Activated naive CD8-positive, alpha-beta T cell treated with anti-CD3 and anti-CD28 coated beads, Interleukin-2, amount 10 ng/mL, durations not matched to agents 7 days and 5 days (primary cell): ENCODE results near the gene PANX1. TPM values are rescaled to one million over a fixed set of nuclear protein-coding genes. Genes with fewer than 3 reads are reported as not detected.
"Not testable (repeated sequence)": the region's sequence is repeated elsewhere in the genome, so short reads cannot be mapped to it uniquely, and the experiment has no call there.

Experiments
- ATAC-seq: fragments of 150-1000 bp; cut with Tn5 transposase; one replicate; pipeline ENCODE4 v1.10.0; 2021; ENCODE audit warnings: low read depth, moderate library complexity
- POLR2A ChIA-PET: fragments of 350-600 bp; sonication (Branson Sonifier 250); formaldehyde crosslinking; loops from one replicate; lab custom pipeline; 2021; ENCODE audit warnings: antibody characterized with exemption; lab: Charles Lee
- DNase-seq: peaks from one replicate; pipeline ENCODE4 v3.0.0; 2021
- H3K27ac Mint-ChIP-seq: one replicate; pipeline ENCODE4 v1.8.0; 2022; ENCODE audit warnings: mild to moderate bottlenecking, mixed read lengths
- H3K27me3 Mint-ChIP-seq: one replicate; pipeline ENCODE4 v1.8.0; 2022; ENCODE audit warnings: mild to moderate bottlenecking, moderate library complexity, mixed read lengths
- H3K36me3 Mint-ChIP-seq: one replicate; pipeline ENCODE4 v1.8.0; 2021; ENCODE audit warnings: mild to moderate bottlenecking, mixed read lengths
- H3K4me1 Mint-ChIP-seq: one replicate; pipeline ENCODE4 v1.8.0; 2021; ENCODE audit warnings: mixed read lengths
- H3K4me3 Mint-ChIP-seq: one replicate; pipeline ENCODE4 v1.8.0; 2022; ENCODE audit warnings: mild to moderate bottlenecking, moderate library complexity, mixed read lengths
- H3K9me3 Mint-ChIP-seq: one replicate; pipeline ENCODE4 v1.8.0; 2021; ENCODE audit warnings: mixed read lengths
- total RNA-seq, 2 experiments: library from RNA; stranded (reverse); gene quantifications; one replicate each; pipeline ENCODE4 v1.2.3, GENCODE V29; 2021

The PANX1 gene
- total RNA-seq, 2 experiments from 2014 or later, result 9.4 to 9.8 TPM

- no peak overlapping the region for H3K27ac Mint-ChIP-seq
- DNase-seq (no peak), ATAC-seq (peak; percentile 84)
- peak overlapping the region; percentile 36 for H3K4me3 Mint-ChIP-seq
- no peaks in the 10 kb centered on the region for H3K27me3 Mint-ChIP-seq
- POLR2A ChIA-PET, result no interaction called here
- no peaks in the 10 kb centered on the region for H3K9me3 Mint-ChIP-seq
- H3K4me1 Mint-ChIP-seq, result peaks cover 31% of the 10 kb centered on the region
- H3K36me3 Mint-ChIP-seq, result peaks cover 3% of the 10 kb centered on the region
Measured at GRCh38 chr11:94147433-94147845, 18.8 kb downstream of the PANX1 start.

- no peak for ATAC-seq
- no peak overlapping the region for H3K27ac Mint-ChIP-seq
- H3K36me3 Mint-ChIP-seq, result peaks cover 5% of the 10 kb centered on the region
- no peak for DNase-seq
- H3K4me3 Mint-ChIP-seq, result no peak overlapping the region
- H3K27me3 Mint-ChIP-seq, result no peaks in the 10 kb centered on the region
- POLR2A ChIA-PET, result no interaction called here
- no peaks in the 10 kb centered on the region for H3K9me3 Mint-ChIP-seq
- H3K4me1 Mint-ChIP-seq, result peaks cover 30% of the 10 kb centered on the region
Measured at GRCh38 chr11:94148189-94148588, 19.5 kb downstream of the PANX1 start.

- H3K36me3 Mint-ChIP-seq, result peaks cover 5% of the 10 kb centered on the region
- POLR2A ChIA-PET, result no interaction called here
- H3K4me3 Mint-ChIP-seq, result no peak overlapping the region
- DNase-seq, result no peak
- H3K27me3 Mint-ChIP-seq, result no peaks in the 10 kb centered on the region
- peaks cover 30% of the 10 kb centered on the region for H3K4me1 Mint-ChIP-seq
- H3K27ac Mint-ChIP-seq, result no peak overlapping the region
- H3K9me3 Mint-ChIP-seq, result no peaks in the 10 kb centered on the region
- no peak for ATAC-seq
Measured at GRCh38 chr11:94149431-94150017, 20.9 kb downstream of the PANX1 start.

GRCh38 chr11:94150056-94150455 is 21.4 kb downstream of the PANX1 start:
- H3K9me3 Mint-ChIP-seq, result no peaks in the 10 kb centered on the region
- H3K27ac Mint-ChIP-seq, result no peak overlapping the region

GRCh38 chr11:94150704-94151685 is 22.4 kb downstream of the PANX1 start:
- Mint-ChIP-seq H3K9me3 (no peaks in the 10 kb centered on the region), H3K4me3 (no peak overlapping the region), H3K27me3 (no peaks in the 10 kb centered on the region), H3K36me3 (peaks cover 8% of the 10 kb centered on the region), H3K27ac (no peak overlapping the region), H3K4me1 (peaks cover 26% of the 10 kb centered on the region)
- ATAC-seq (no peak), DNase-seq (no peak)
- POLR2A ChIA-PET, result no interaction called here

More at GRCh38 chr11:94150056-94150455, 21.4 kb downstream of the PANX1 start:
- DNase-seq (no peak), ATAC-seq (no peak)
- Mint-ChIP-seq H3K4me3 (no peak overlapping the region), H3K36me3 (peaks cover 4% of the 10 kb centered on the region), H3K4me1 (peaks cover 30% of the 10 kb centered on the region), H3K27me3 (no peaks in the 10 kb centered on the region)
- POLR2A ChIA-PET, result no interaction called here

GRCh38 chr11:94151903-94152677 is 23.4 kb downstream of the PANX1 start:
- Mint-ChIP-seq H3K4me3 (no peak overlapping the region), H3K27ac (no peak overlapping the region), H3K9me3 (no peaks in the 10 kb centered on the region), H3K4me1 (peaks cover 21% of the 10 kb centered on the region), H3K27me3 (no peaks in the 10 kb centered on the region), H3K36me3 (peaks cover 16% of the 10 kb centered on the region)
- DNase-seq (no peak), ATAC-seq (no peak)
- POLR2A ChIA-PET, result no interaction called here

- Mint-ChIP-seq H3K27ac (no peak overlapping the region), H3K27me3 (no peaks in the 10 kb centered on the region), H3K9me3 (no peaks in the 10 kb centered on the region), H3K4me1 (peaks cover 16% of the 10 kb centered on the region), H3K4me3 (no peak overlapping the region), H3K36me3 (peaks cover 20% of the 10 kb centered on the region)
- POLR2A ChIA-PET, result no interaction called here
- DNase-seq (no peak), ATAC-seq (no peak)
Measured at GRCh38 chr11:94152678-94153065, 24.0 kb downstream of the PANX1 start.

GRCh38 chr11:94153320-94153719 is 24.7 kb downstream of the PANX1 start:
- ATAC-seq, result no peak
- Mint-ChIP-seq H3K4me1 (peaks cover 11% of the 10 kb centered on the region), H3K9me3 (peaks cover 1% of the 10 kb centered on the region)

GRCh38 chr11:94154095-94154856 is 25.6 kb downstream of the PANX1 start:
- Mint-ChIP-seq H3K4me3 (no peak overlapping the region), H3K36me3 (peaks cover 25% of the 10 kb centered on the region), H3K4me1 (peaks cover 9% of the 10 kb centered on the region), H3K9me3 (peaks cover 3% of the 10 kb centered on the region), H3K27me3 (no peaks in the 10 kb centered on the region), H3K27ac (no peak overlapping the region)
- no peak for DNase-seq
- no peak for ATAC-seq
- POLR2A ChIA-PET, result no interaction called here

More at GRCh38 chr11:94153320-94153719, 24.7 kb downstream of the PANX1 start:
- H3K4me3 Mint-ChIP-seq, result no peak overlapping the region
- POLR2A ChIA-PET, result no interaction called here
- H3K27me3 Mint-ChIP-seq, result no peaks in the 10 kb centered on the region
- DNase-seq, result no peak
- no peak overlapping the region for H3K27ac Mint-ChIP-seq
- peaks cover 22% of the 10 kb centered on the region for H3K36me3 Mint-ChIP-seq

- H3K4me3 Mint-ChIP-seq, H3K4me1 Mint-ChIP-seq, H3K9me3 Mint-ChIP-seq, H3K27ac Mint-ChIP-seq, H3K27me3 Mint-ChIP-seq, DNase-seq, POLR2A ChIA-PET, ATAC-seq: not testable (repeated sequence)
- H3K36me3 Mint-ChIP-seq, result peaks cover 38% of the 10 kb centered on the region
Measured at GRCh38 chr11:94157339-94157738, 28.7 kb downstream of the PANX1 start.

- no peak overlapping the region for H3K4me3 Mint-ChIP-seq
- H3K27ac Mint-ChIP-seq, result peak overlapping the region; percentile 11
- H3K9me3 Mint-ChIP-seq, result peaks cover 4% of the 10 kb centered on the region
- DNase-seq (no peak), ATAC-seq (no peak)
- H3K36me3 Mint-ChIP-seq, result peaks cover 8% of the 10 kb centered on the region
- H3K4me1 Mint-ChIP-seq, result peaks cover 9% of the 10 kb centered on the region
- no peaks in the 10 kb centered on the region for H3K27me3 Mint-ChIP-seq
- POLR2A ChIA-PET, result no interaction called here
Measured at GRCh38 chr11:94168882-94169281, 40.2 kb downstream of the PANX1 start.

GRCh38 chr11:94169516-94169915 is 40.9 kb downstream of the PANX1 start:
- no peak for ATAC-seq
- peaks cover 8% of the 10 kb centered on the region for H3K36me3 Mint-ChIP-seq
- H3K4me3 Mint-ChIP-seq, result no peak overlapping the region
- peaks cover 8% of the 10 kb centered on the region for H3K4me1 Mint-ChIP-seq
- no peak for DNase-seq
- H3K9me3 Mint-ChIP-seq, result peaks cover 4% of the 10 kb centered on the region
- POLR2A ChIA-PET, result no interaction called here
- no peaks in the 10 kb centered on the region for H3K27me3 Mint-ChIP-seq
- no peak overlapping the region for H3K27ac Mint-ChIP-seq
